Endothelial cell of umbilical vein (primary cell): Measurements from ENCODE around the gene CELA1. TPM values are rescaled to one million over a fixed set of nuclear protein-coding genes. Genes with fewer than 3 reads are reported as not detected.

Experiments
- BruUV-seq: library from RNA; stranded (reverse); fragments of 400-500 nt; replicated peaks from 2 replicates; lab custom pipeline; 2021; lab: Mats Ljungman, UMichigan
- CTCF ChIA-PET: fragments of 300-600, 350-600 bp; sonication (Branson Sonifier 250); formaldehyde crosslinking; loops from one replicate; lab custom pipeline; 2021; ENCODE audit warnings: antibody characterized with exemption, inconsistent platforms; lab: Charles Lee
- POLR2A ChIA-PET: fragments of 300-600, 350-600 bp; sonication (Branson Sonifier 250); formaldehyde crosslinking; loops from one replicate; lab custom pipeline; 2021; ENCODE audit warnings: antibody characterized with exemption, inconsistent platforms; lab: Charles Lee
- DNase-seq: peaks from one replicate; pipeline ENCODE4 v3.0.0-alpha.2; 2011; ENCODE audit warnings: low read depth, low spot score
- FAIRE-seq: peaks from 2 replicates; lab custom pipeline; 2011; peaks lifted over from hg19 to GRCh38; lab: Jason Lieb, UNC
- H2AFZ ChIP-seq: 2 replicates; pipeline ENCODE4 v1.6.0; 2012; ENCODE audit warnings: low read depth, low read length, control low read depth, inconsistent platforms
- H3K27ac ChIP-seq: 2 replicates; pipeline ENCODE4 v1.5.1; 2011; ENCODE audit warnings: low read depth, mild to moderate bottlenecking, control low read depth, low read length, moderate library complexity; ENCODE audit not compliant: insufficient read depth
- H3K27me3 ChIP-seq, 2 experiments: 2 replicates each; pipeline versions ENCODE4 v1.6.0 to v1.6.1; 2011; ENCODE audit warnings: low read length in 2 of 2, mixed read lengths in 1 of 2; ENCODE audit not compliant: control insufficient read depth in 2 of 2, insufficient read depth in 2 of 2
- H3K36me3 ChIP-seq, 2 experiments: 2 replicates in 1 of 2; 3 replicates in 1 of 2; pipeline ENCODE4 v1.5.1; 2011; ENCODE audit warnings: low read length in 2 of 2, mild to moderate bottlenecking in 1 of 2, moderate library complexity in 1 of 2; ENCODE audit not compliant: control insufficient read depth in 2 of 2, insufficient read depth in 2 of 2; ENCODE audit errors: extremely low read depth in 1 of 2
- H3K4me1 ChIP-seq: 3 replicates; pipeline ENCODE4 v1.5.1; 2011; ENCODE audit warnings: mild to moderate bottlenecking, low read length; ENCODE audit not compliant: control insufficient read depth, insufficient read depth; ENCODE audit errors: extremely low read depth
- H3K4me2 ChIP-seq: 2 replicates; pipeline ENCODE4 v1.6.1; 2011; ENCODE audit warnings: low read length, control low read depth, mixed read lengths; ENCODE audit not compliant: insufficient read depth
- H3K4me3 ChIP-seq, 3 experiments: fragments of 200-600 bp in 1 of 3; sonication (generic), shearing (Covaris generic) in 1 of 3; replicated peaks in 1 of 3; 2 replicates each; pipeline ENCODE4 v1.5.1; 2011 to 2016; ENCODE audit warnings: control low read depth in 3 of 3, low read length in 3 of 3, mild to moderate bottlenecking in 2 of 3, inconsistent platforms in 1 of 3, low read depth in 1 of 3, moderate library complexity in 1 of 3; ENCODE audit not compliant: insufficient read depth in 1 of 3
- H3K79me2 ChIP-seq: 2 replicates; pipeline ENCODE4 v1.6.0; 2012; ENCODE audit warnings: low read length, inconsistent platforms; ENCODE audit not compliant: control insufficient read depth, insufficient read depth
- H3K9ac ChIP-seq: replicated peaks from 2 replicates; pipeline ENCODE3; 2011; ENCODE audit warnings: low read length, control low read depth; ENCODE audit not compliant: insufficient read depth; ENCODE audit errors: extremely low read depth
- H3K9me1 ChIP-seq: replicated peaks from 3 replicates; pipeline ENCODE4 v1.6.0; 2011; ENCODE audit warnings: mild to moderate bottlenecking, low read length; ENCODE audit not compliant: control insufficient read depth, insufficient read depth; ENCODE audit errors: extremely low read depth
- H3K9me3 ChIP-seq: replicated peaks from 2 replicates; pipeline ENCODE4 v1.5.1; 2012; ENCODE audit warnings: low read length, inconsistent platforms; ENCODE audit not compliant: control insufficient read depth, insufficient read depth
- H4K20me1 ChIP-seq: replicated peaks from 2 replicates; pipeline ENCODE3; 2011; ENCODE audit warnings: mild to moderate bottlenecking, low read length; ENCODE audit not compliant: control insufficient read depth, insufficient read depth; ENCODE audit errors: extremely low read depth
- EZH2 ChIP-seq: IDR thresholded peaks from 2 replicates; pipeline ENCODE4 v1.6.1; 2012; ENCODE audit warnings: borderline replicate concordance, low read depth, mild to moderate bottlenecking, moderate library complexity, low read length, inconsistent platforms; ENCODE audit not compliant: severe bottlenecking
- FOS ChIP-seq: IDR thresholded peaks from 2 replicates; pipeline ENCODE4 v1.6.1; 2011; ENCODE audit warnings: mild to moderate bottlenecking, low read length, moderate library complexity, borderline replicate concordance; ENCODE audit not compliant: insufficient read depth
- GATA2 ChIP-seq: IDR thresholded peaks from 2 replicates; pipeline ENCODE4 v1.7.0; 2011; ENCODE audit warnings: low read depth, mild to moderate bottlenecking, moderate library complexity, mixed read lengths, low read length; ENCODE audit not compliant: insufficient read length, insufficient read depth
- JUN ChIP-seq: IDR thresholded peaks from 2 replicates; pipeline ENCODE4 v1.6.1; 2011; ENCODE audit warnings: borderline replicate concordance, low read depth; ENCODE audit not compliant: insufficient read length, insufficient read depth
- MYC ChIP-seq: IDR thresholded peaks from one replicate; pipeline ENCODE4 v1.6.1; 2011; ENCODE audit warnings: mild to moderate bottlenecking, low read depth, low read length
- POLR2A ChIP-seq: IDR thresholded peaks from 2 replicates; pipeline ENCODE4 v1.6.1; 2012; ENCODE audit warnings: low read depth, mild to moderate bottlenecking, control low read depth, low read length
- POLR2AphosphoS5 ChIP-seq: IDR thresholded peaks from 2 replicates; pipeline ENCODE4 v1.6.1; 2012; ENCODE audit warnings: low read depth, mild to moderate bottlenecking, control low read depth, low read length, moderate library complexity; ENCODE audit not compliant: insufficient read depth
- dilution Hi-C: fragments of 300-500 bp; cut with MboI; formaldehyde crosslinking; loops from one replicate; pipeline ENCODE4 v1.15.0; 2019; ENCODE audit warnings: low sequenced_read_pairs; ENCODE audit not compliant: extremely low pct_ligation_motif_present
- intact Hi-C: fragments of 100-400 bp; cut with micrococcal nuclease; formaldehyde crosslinking; loops from one replicate; pipeline ENCODE4 v1.10.0; 2022
- polyA plus RNA-seq, 4 experiments: library from polyadenylated mRNA; depleted of rRNA in 3 of 4; stranded (reverse) in 3 of 4; unstranded in 1 of 4; fragments of >200 nt; gene quantifications; 2 replicates each; pipeline versions ENCODE4 v1.2.1 to v1.2.3, GENCODE V29; 2011 to 2012; ENCODE audit warnings: missing spikeins in 1 of 4
- total RNA-seq: library from RNA; stranded (reverse); gene quantifications from 2 replicates; pipeline ENCODE4 v1.2.3, GENCODE V29; 2021
- TF ChIP-seq, protein P1 (sequence below), 2 donors: IDR thresholded peaks; 1 replicate in 1 of 2; 2 replicates in 1 of 2; pipeline ENCODE4 v1.5.1; 2011; ENCODE audit warnings: low read length in 2 of 2, mild to moderate bottlenecking in 2 of 2, moderate library complexity in 2 of 2, control low read depth in 1 of 2, inconsistent platforms in 1 of 2, low read depth in 1 of 2; ENCODE audit not compliant: insufficient read depth in 1 of 2; ENCODE audit errors: extremely low read depth in 1 of 2
- TF ChIP-seq, protein P2 (sequence below): IDR thresholded peaks from 2 replicates; pipeline ENCODE4 v1.6.1; 2011; ENCODE audit not compliant: insufficient read depth, insufficient read length

CELA1 gene
- total and polyA plus RNA-seq, 2 donors (not counting 3 experiments of a cell fraction or from before 2014, with no cell fraction given): not detected

DNA sequence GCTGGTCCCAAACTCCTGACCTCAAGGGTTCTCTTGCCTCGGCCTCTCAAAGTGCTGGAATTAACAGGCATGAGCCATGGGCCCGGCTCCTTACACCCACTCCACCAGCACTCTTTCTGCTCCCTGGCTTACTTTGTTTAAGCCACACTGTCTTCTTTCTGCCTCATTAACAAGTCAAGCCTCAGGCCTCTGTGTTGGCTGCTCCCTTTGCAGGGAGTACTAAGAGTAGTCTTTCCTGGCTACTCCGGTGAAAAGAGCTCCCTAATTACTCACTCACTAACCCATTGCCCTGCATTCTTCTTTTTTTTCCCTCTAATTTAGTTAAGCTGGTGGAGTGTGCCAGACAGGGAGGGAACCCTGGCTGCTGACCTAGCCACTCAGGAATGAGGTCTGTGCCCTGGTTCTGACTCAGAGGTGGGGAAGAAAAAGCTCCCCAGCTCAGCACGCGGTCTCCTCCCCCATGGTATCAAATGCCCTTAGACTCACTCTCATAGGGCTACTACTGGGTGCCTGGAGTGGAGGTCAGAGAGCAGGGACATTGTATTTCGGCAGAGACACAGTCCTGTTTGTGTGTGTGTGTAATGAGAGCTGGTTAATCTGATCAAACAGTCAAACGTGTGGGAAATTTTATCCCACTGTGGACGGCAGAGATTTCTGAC lies 24.9 kb upstream of the CELA1 start:
- no peaks in the 10 kb centered on the region for H3K9me3 ChIP-seq
- intact Hi-C loops (loop anchor here (1.0 kb wide), 1 partner anchor 20 kb away; the partner anchor contains the start of gene GALNT6), dilution Hi-C loops (no loop called here)
- CTCF ChIA-PET: interaction anchor here (0.7 to 2.2 kb wide), 19 partner anchors 10 to 606 kb away, joined by 3 to 15 read pairs (median 4); partner anchors contain the start of genes GALNT6 and POU6F1
- H3K4me1 ChIP-seq: peaks cover 54% of the 10 kb centered on the region
- H3K9me1 ChIP-seq: no peaks in the 10 kb centered on the region
- H3K27me3 ChIP-seq: no peaks in the 10 kb centered on the region
- H3K9ac ChIP-seq: peak overlapping the region; percentile 65
- H3K4me3 ChIP-seq: no peak overlapping the region
- H3K27ac ChIP-seq: peak overlapping the region; percentile 91
- H3K4me2 ChIP-seq: peak overlapping the region; percentile 29
- no TSS peak for BruUV-seq
- DNase-seq: peak; percentile 96
- TF ChIP-seq, protein P1, sequence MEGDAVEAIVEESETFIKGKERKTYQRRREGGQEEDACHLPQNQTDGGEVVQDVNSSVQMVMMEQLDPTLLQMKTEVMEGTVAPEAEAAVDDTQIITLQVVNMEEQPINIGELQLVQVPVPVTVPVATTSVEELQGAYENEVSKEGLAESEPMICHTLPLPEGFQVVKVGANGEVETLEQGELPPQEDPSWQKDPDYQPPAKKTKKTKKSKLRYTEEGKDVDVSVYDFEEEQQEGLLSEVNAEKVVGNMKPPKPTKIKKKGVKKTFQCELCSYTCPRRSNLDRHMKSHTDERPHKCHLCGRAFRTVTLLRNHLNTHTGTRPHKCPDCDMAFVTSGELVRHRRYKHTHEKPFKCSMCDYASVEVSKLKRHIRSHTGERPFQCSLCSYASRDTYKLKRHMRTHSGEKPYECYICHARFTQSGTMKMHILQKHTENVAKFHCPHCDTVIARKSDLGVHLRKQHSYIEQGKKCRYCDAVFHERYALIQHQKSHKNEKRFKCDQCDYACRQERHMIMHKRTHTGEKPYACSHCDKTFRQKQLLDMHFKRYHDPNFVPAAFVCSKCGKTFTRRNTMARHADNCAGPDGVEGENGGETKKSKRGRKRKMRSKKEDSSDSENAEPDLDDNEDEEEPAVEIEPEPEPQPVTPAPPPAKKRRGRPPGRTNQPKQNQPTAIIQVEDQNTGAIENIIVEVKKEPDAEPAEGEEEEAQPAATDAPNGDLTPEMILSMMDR (IDR thresholded peaks at IDR 0.05; ENCODE audit: extremely low read depth in 1 of 2, insufficient read depth in 1 of 2, low read depth in 1 of 2, low read length in 2 of 2): no peak
- peak; percentile 55 for TF ChIP-seq GATA2
- TF ChIP-seq FOS: peak; percentile 97
- TF ChIP-seq POLR2A: no peak
- TF ChIP-seq JUN: peak; percentile 76
- TF ChIP-seq POLR2AphosphoS5: peak; percentile 62
- no peak for TF ChIP-seq EZH2
- peak; percentile 93 for TF ChIP-seq MYC
- TF ChIP-seq, protein P2, sequence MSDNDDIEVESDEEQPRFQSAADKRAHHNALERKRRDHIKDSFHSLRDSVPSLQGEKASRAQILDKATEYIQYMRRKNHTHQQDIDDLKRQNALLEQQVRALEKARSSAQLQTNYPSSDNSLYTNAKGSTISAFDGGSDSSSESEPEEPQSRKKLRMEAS: peak; percentile 40
- no peaks in the 10 kb centered on the region for H3K79me2 ChIP-seq
- no peaks in the 10 kb centered on the region for H3K36me3 ChIP-seq
- POLR2A ChIA-PET: interaction anchor here (0.7 to 1.6 kb wide), 3 partner anchors 11 to 23 kb away, joined by 3 to 8 read pairs (median 7); partner anchors contain the start of gene GALNT6
- FAIRE-seq: peak; percentile 99
- peak overlapping the region; percentile 20 for H2AFZ ChIP-seq
- no peaks in the 10 kb centered on the region for H4K20me1 ChIP-seq
